DMS79 (cell line): Measurements from ENCODE around the gene PLPP6.

Experiments
- DNase-seq: peaks from one replicate; lab custom pipeline; 2025; lab: John Stamatoyannopoulos, UW

The PLPP6 gene

DNA sequence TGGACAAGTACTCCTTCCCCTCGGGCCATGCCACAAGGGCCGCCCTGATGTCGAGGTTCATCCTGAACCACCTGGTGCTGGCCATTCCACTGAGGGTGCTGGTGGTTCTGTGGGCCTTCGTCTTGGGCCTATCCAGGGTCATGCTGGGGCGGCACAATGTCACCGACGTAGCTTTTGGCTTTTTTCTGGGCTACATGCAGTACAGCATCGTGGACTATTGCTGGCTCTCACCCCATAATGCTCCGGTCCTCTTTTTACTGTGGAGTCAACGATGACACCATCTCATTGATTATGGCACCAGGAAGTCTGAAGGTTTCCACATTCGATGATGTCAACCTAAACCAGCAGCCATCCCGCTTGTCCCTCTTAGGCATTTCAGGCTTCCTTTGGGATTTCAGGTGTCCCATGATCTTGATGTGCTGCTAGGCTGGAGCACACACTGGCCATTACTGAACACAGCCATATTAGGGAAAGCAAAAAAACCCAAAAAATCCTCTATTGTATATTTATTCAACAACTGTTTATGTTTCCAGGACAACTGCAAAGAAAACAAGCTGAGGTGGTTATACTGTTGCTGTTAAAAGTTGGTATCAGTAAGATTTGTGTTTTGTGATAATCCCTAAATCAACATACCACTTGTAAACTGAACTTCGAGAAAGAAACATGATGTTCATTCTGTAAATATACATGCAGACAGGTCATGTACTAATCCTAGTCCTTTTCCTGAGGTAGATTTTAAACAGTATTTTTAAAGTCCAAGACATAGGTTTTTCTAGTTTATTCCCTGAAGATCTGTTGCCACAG is 1.1 kb downstream of the PLPP6 start:
- DNase-seq, result no peak

GRCh38 chr9:4663956-4664355 is 1.9 kb downstream of the PLPP6 start:
- no peak for DNase-seq

DNA sequence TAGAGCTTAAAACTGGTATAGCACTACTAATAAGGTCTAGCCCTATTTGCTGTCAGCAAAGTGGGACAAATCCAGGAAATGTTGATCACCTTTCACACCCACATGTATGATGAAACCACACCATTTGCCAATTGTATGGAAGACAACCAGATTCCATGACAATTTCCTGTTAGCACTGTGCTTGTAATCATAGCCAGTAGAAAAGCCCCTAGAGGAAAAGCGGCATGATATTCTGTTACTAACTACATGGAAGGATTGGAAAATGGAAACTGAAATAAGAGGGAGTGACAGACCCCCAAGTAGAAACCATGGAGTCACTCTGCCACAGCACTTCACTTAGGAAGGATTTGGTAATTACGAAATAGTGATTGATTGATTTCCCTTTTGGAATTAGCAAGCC is 3.3 kb downstream of the PLPP6 start:
- no peak for DNase-seq

GRCh38 chr9:4666042-4666699 is 4.1 kb downstream of the PLPP6 start, which contains the start of gene SPATA6L:
Gene SPATA6L, minus strand, starts transcription at chr9:4666480. Its CDS starts 230 bp downstream, at chr9:4666250.
- peak; percentile 27 for DNase-seq

GRCh38 chr9:4667681-4668080 is 5.6 kb downstream of the PLPP6 start:
- DNase-seq, result no peak

DNA sequence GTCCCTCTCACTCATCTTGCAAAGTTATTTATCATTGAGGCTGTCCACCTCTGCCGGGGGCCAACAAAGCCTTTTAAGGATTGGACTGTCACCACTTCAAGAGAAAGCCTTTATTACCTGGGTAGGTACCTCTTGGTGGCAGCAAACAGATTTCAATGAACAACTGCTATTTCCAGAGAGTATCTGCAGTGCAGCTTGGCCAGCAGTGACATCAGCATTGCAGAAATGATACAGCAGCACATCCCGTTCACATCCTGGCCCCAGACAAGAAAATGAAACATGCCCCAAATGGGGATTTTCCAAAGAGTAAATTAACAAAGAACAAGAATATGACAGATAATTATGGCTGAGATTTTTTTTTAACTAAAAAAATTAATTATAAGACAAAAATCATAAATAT is 6.5 kb downstream of the PLPP6 start:
- no peak for DNase-seq

DNA sequence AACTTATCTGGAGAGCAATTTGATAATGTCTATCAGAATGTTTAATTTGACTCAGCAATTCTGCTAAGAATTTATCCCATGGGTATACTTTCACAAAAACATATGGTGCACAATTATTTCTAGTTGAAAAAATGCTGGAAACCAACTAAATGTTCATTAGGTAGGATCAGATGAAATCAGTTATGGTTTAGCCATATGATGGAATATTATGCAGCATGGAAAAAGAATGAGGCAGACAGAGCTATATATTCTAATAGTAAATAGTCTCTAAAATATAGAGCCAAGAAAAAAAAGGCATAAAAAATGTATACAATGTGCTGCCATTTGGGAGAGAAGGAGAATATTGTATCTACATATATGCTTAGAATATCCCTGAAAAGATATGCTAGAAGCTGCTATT is 7.8 kb downstream of the PLPP6 start:
- DNase-seq, result no peak

DNA sequence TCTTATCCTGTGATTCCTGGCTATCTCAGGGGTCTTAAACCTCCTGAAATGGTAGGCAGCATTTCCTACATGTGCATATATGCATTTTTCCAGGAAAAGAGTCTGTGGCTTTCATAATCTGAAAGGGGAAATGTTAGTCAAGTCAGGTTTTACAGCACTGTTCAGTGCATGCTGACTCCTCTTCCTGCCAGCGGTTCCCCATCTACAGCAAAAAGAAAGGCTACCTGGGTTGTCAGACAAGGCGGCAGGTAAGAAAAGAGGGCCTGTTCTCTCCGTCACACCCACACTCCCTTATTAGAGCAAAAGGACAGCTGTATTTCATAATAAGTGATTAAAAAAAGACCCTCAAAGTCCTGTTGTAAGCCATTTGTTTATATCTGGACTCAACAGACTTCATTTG is 8.5 kb downstream of the PLPP6 start:
- no peak for DNase-seq

GRCh38 chr9:4671737-4672136 is 9.6 kb downstream of the PLPP6 start:
- DNase-seq, result no peak

DNA sequence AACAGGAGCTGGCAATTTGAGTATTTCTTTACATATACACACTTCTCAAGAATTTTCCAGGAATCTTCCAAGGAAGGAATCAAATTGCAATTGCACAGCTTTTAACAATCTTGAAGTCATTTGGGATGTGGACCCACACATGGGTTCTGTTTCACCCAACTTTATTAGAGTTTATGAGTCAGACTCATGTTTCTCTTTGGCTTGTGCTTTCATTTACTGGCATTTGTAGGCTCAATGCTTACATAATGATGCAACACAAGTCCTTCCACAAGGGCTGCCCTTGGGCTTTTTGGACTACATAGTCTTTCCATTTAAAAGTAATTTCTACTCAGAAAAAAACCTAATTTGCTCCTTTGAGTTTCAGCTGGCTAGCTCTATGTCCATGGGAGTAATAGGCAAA is 12.7 kb downstream of the PLPP6 start:
- no peak for DNase-seq

GRCh38 chr9:4677392-4677791 is 15.3 kb downstream of the PLPP6 start:
- no peak for DNase-seq

GRCh38 chr9:4678679-4679267 is 16.7 kb downstream of the PLPP6 start:
- no peak for DNase-seq

GRCh38 chr9:4679268-4680172 is 17.4 kb downstream of the PLPP6 start, which contains the start of gene CDC37L1:
Gene CDC37L1, plus strand, starts transcription at chr9:4679569. Its CDS starts 199 bp downstream, at chr9:4679768.
- DNase-seq, result peak; percentile 84

DNA sequence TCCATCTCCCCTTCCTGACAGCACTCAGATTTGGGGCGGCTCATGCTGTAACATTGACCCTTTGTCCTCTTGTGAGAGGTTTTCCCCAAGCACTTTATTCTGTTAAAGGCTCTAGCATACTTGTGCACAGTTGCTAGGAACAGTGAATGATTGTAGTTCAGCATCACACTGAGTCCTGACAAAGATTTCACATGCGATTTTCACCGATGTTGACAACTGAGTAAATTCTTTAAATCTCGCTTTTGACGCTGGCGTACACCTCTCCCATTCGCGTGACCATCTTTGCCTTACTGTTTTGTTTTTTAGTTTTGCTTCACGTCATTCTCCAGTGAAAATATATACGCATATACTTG is 18.1 kb downstream of the PLPP6 start:
- DNase-seq, result no peak

- DNase-seq, result no peak
Observed at GRCh38 chr9:4680750-4681149, 18.7 kb downstream of the PLPP6 start.

GRCh38 chr9:4684820-4685219 is 22.7 kb downstream of the PLPP6 start:
- DNase-seq, result no peak

DNA sequence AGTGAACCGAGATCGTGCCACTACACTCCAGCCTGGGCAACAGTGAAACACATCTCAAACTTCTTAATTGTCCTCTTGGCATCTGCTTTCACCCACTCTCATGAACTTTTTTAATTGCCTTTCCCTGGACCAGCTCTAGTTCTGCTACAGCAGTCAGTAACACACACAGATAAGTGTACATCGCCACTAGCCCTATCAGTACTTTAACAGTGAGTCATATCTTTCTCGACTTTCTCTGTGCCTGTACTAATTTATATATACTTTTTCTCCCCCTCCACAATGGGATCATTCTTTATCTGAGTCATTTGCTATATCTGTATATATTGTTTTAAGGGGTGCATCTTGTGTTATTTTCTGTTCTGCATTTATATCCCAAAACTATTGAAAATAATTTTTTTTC is 24.0 kb downstream of the PLPP6 start:
- no peak for DNase-seq

DNA sequence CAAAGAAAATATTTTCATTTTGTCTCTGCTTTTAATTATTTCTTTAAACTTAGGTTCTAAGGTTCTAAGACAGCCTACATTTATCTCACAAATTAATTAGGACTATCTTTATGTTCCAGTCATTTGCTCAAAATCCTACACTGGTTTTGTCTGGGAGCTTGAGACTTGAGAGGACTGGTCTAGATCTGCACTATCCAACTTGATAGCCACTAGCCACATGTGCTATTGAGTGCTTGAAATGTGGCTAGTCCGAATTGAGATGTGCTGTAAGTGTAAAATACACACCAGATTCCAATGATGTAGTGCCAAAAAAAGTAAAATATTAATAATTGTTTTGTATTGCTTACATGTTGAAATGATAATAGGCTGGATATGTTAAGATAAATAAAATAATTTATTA is 24.5 kb downstream of the PLPP6 start:
- no peak for DNase-seq

GRCh38 chr9:4689021-4689420 is 26.9 kb downstream of the PLPP6 start:
- no peak for DNase-seq

- DNase-seq, result no peak
Observed at GRCh38 chr9:4689687-4690104, 27.6 kb downstream of the PLPP6 start.

- no peak for DNase-seq
Observed at GRCh38 chr9:4690144-4690543, 28.1 kb downstream of the PLPP6 start.

GRCh38 chr9:4691795-4692194 is 29.7 kb downstream of the PLPP6 start:
- DNase-seq, result no peak
